Progenitor cell of endocrine pancreas (in vitro differentiated cells): Measurements from ENCODE around the gene PPP2R5C. TPM values are rescaled to one million over a fixed set of nuclear protein-coding genes. Genes with fewer than 3 reads are reported as not detected.

ENCODE experiments used
- DNase-seq: peaks from one replicate; pipeline ENCODE4 v3.0.0; 2021; ENCODE audit warnings: low spot score; ENCODE audit not compliant: unreplicated experiment
- H3K27ac Mint-ChIP-seq: 2 replicates; pipeline ENCODE4 v1.8.0; 2021; ENCODE audit warnings: mild to moderate bottlenecking, moderate library complexity, mixed read lengths
- H3K27me3 Mint-ChIP-seq: 2 replicates; pipeline ENCODE4 v1.8.0; 2021; ENCODE audit warnings: mixed read lengths
- H3K36me3 Mint-ChIP-seq: 2 replicates; pipeline ENCODE4 v1.8.0; 2022; ENCODE audit warnings: mixed read lengths; ENCODE audit not compliant: insufficient read depth
- H3K4me1 Mint-ChIP-seq: 2 replicates; pipeline ENCODE4 v1.8.0; 2021; ENCODE audit warnings: low read depth, mixed read lengths
- H3K4me3 Mint-ChIP-seq: 2 replicates; pipeline ENCODE4 v1.8.0; 2021; ENCODE audit warnings: low read depth, mild to moderate bottlenecking, moderate library complexity, mixed read lengths
- H3K9me3 Mint-ChIP-seq: 2 replicates; pipeline ENCODE4 v1.8.0; 2021; ENCODE audit warnings: low read depth, mixed read lengths
- CTCF ChIP-seq: fragments of 200-600 bp; sonication (generic); IDR thresholded peaks from one replicate; pipeline ENCODE4 v1.5.0; 2021; ENCODE audit warnings: antibody characterized with exemption, mild to moderate bottlenecking; ENCODE audit not compliant: unreplicated experiment
- total RNA-seq: library from RNA; stranded (reverse); gene quantifications from 2 replicates; pipeline ENCODE4 v1.2.1, GENCODE V29; 2021

PPP2R5C gene
- total RNA-seq, 1 donor from 2014 or later: 120 TPM

- no peaks in the 10 kb centered on the region for H3K9me3 Mint-ChIP-seq
- no peaks in the 10 kb centered on the region for H3K27me3 Mint-ChIP-seq
- no peak overlapping the region for H3K27ac Mint-ChIP-seq
- no peak for DNase-seq
- H3K36me3 Mint-ChIP-seq: peaks cover 16% of the 10 kb centered on the region
- no peaks in the 10 kb centered on the region for H3K4me1 Mint-ChIP-seq
- TF ChIP-seq CTCF: no peak
- no peak overlapping the region for H3K4me3 Mint-ChIP-seq
Observed at GRCh38 chr14:101861464-101861863, 100.0 kb downstream of the PPP2R5C start.

- H3K4me1 Mint-ChIP-seq: no peaks in the 10 kb centered on the region
- H3K27ac Mint-ChIP-seq: no peak overlapping the region
Observed at GRCh38 chr14:101862177-101862576, 100.7 kb downstream of the PPP2R5C start.

GRCh38 chr14:101862711-101863110 is 101.2 kb downstream of the PPP2R5C start:
- peaks cover 9% of the 10 kb centered on the region for H3K36me3 Mint-ChIP-seq
- no peaks in the 10 kb centered on the region for H3K9me3 Mint-ChIP-seq
- no peak for DNase-seq
- no peak overlapping the region for H3K4me3 Mint-ChIP-seq
- no peaks in the 10 kb centered on the region for H3K27me3 Mint-ChIP-seq
- no peak for TF ChIP-seq CTCF
- H3K27ac Mint-ChIP-seq: no peak overlapping the region
- no peaks in the 10 kb centered on the region for H3K4me1 Mint-ChIP-seq

More at GRCh38 chr14:101862177-101862576, 100.7 kb downstream of the PPP2R5C start:
- no peak for TF ChIP-seq CTCF
- Mint-ChIP-seq H3K27me3 (no peaks in the 10 kb centered on the region), H3K4me3 (no peak overlapping the region), H3K9me3 (no peaks in the 10 kb centered on the region), H3K36me3 (peaks cover 12% of the 10 kb centered on the region)
- DNase-seq: no peak

GRCh38 chr14:101865288-101865687 is 103.8 kb downstream of the PPP2R5C start:
- H3K36me3 Mint-ChIP-seq: peaks cover 12% of the 10 kb centered on the region
- no peak for DNase-seq
- TF ChIP-seq CTCF: no peak
- no peak overlapping the region for H3K27ac Mint-ChIP-seq
- H3K4me3 Mint-ChIP-seq: no peak overlapping the region
- no peaks in the 10 kb centered on the region for H3K9me3 Mint-ChIP-seq
- H3K27me3 Mint-ChIP-seq: no peaks in the 10 kb centered on the region
- H3K4me1 Mint-ChIP-seq: peaks cover 3% of the 10 kb centered on the region

- Mint-ChIP-seq H3K4me1 (peaks cover 5% of the 10 kb centered on the region), H3K36me3 (peaks cover 12% of the 10 kb centered on the region)
Observed at GRCh38 chr14:101867854-101868253, 106.3 kb downstream of the PPP2R5C start.

More at GRCh38 chr14:101867854-101868253, 106.3 kb downstream of the PPP2R5C start:
- Mint-ChIP-seq H3K9me3 (no peaks in the 10 kb centered on the region), H3K27me3 (no peaks in the 10 kb centered on the region), H3K27ac (peak overlapping the region; percentile 68), H3K4me3 (no peak overlapping the region)
- no peak for TF ChIP-seq CTCF
- DNase-seq: no peak
